ENCODE data around the gene TM4SF4. TPM values are rescaled to one million over a fixed set of nuclear protein-coding genes. Genes with fewer than 3 reads are reported as not detected.
"Not testable (repeated sequence)": the region's sequence is repeated elsewhere in the genome, so short reads cannot be mapped to it uniquely, and the experiment has no call there.

Gene TM4SF4
- total RNA-seq, 1 experiment from 2014 or later, result 2.7 TPM

DNA sequence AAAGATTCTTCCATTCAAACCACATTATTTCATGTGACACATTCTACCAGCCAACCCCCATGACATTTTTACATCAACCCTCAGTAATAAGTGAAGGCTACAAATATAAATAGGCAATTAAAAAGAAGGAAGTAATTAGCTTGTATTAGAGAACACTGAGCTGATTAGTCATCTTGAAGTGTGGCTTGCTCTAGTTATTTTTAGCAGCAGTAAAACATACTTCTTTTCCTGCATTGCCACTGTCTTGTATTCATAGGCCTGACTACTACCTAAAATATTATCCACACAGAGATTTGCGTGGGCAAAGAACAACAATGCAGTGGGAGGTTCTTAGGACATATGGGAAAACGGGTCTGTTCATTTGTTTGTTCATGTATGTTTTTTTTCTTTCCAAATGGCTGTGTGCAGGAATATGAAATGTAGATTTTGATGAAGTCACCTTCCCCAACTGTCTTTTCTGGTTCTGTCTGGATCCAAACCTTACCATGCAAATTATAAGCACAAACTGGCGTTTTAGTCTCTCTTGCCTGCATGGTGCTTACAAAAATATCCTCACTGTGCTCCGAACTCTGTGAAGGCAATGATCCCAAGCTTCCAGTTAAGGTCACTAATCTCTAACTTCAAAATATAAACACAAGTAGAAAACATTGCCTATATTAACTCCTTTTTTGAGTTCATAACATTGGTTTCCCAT, 31.5 kb upstream of the TM4SF4 start:
- Mint-ChIP-seq H3K4me1 (ENCODE audit: low read depth, unreplicated experiment) (peaks cover 8% of the 10 kb centered on the region), H3K4me3 (ENCODE audit: unreplicated experiment) (no peak overlapping the region), H3K27ac (ENCODE audit: unreplicated experiment) (no peak overlapping the region), H3K36me3 (ENCODE audit: insufficient read depth, unreplicated experiment) (no peaks in the 10 kb centered on the region), H3K27me3 (ENCODE audit: insufficient read depth, unreplicated experiment) (no peaks in the 10 kb centered on the region), H3K9me3 (ENCODE audit: unreplicated experiment) (no peaks in the 10 kb centered on the region)
- POLR2A ChIA-PET, result no interaction called here
- no TSS peak for BruUV-seq (replicated peaks)
- TF ChIP-seq CTCF (IDR thresholded peaks at IDR 0.05; ENCODE audit: insufficient read depth in 1 of 2, low read depth in 1 of 2, low read length in 1 of 2, severe bottlenecking in 1 of 2, unreplicated experiment in 1 of 2), result no peak
- no peaks in the 10 kb centered on the region for H3K36me3 ChIP-seq (ENCODE audit: control insufficient read depth, insufficient read depth, low read length)
- no peak overlapping the region for H3K4me3 ChIP-seq (ENCODE audit: low read depth, low read length)
- DNase-seq, result no peak
- CTCF ChIA-PET, result no interaction called here
- intact Hi-C loops (cut with micrococcal nuclease; ENCODE audit: unreplicated experiment), result no loop called here
- H3K9me3 ChIP-seq, result no peaks in the 10 kb centered on the region
- peaks cover 11% of the 10 kb centered on the region; the same call in 1 of the 2 replicates for H3K4me1 ChIP-seq
- no peaks in the 10 kb centered on the region for H3K27me3 ChIP-seq (replicated peaks; ENCODE audit: control insufficient read depth, insufficient read depth, low read length)

GRCh38 chr3:149443545-149443912, 31.0 kb upstream of the TM4SF4 start:
- CTCF ChIA-PET, result no interaction called here
- H3K27ac Mint-ChIP-seq (ENCODE audit: unreplicated experiment), result no peak overlapping the region

GRCh38 chr3:149444867-149445266, 29.6 kb upstream of the TM4SF4 start:
- H3K4me3 ChIP-seq (ENCODE audit: low read depth, low read length); H3K36me3 Mint-ChIP-seq (ENCODE audit: insufficient read depth, unreplicated experiment); H3K36me3 ChIP-seq (ENCODE audit: control insufficient read depth, insufficient read depth, low read length); CTCF ChIA-PET; H3K27me3 Mint-ChIP-seq (ENCODE audit: insufficient read depth, unreplicated experiment); H3K4me3 Mint-ChIP-seq (ENCODE audit: unreplicated experiment); DNase-seq; H3K27ac Mint-ChIP-seq (ENCODE audit: unreplicated experiment); intact Hi-C loops (cut with micrococcal nuclease; ENCODE audit: unreplicated experiment); BruUV-seq (replicated peaks); H3K9me3 ChIP-seq; H3K27me3 ChIP-seq (replicated peaks; ENCODE audit: control insufficient read depth, insufficient read depth, low read length); H3K9me3 Mint-ChIP-seq (ENCODE audit: unreplicated experiment); POLR2A ChIA-PET: not testable (repeated sequence)
- peaks cover 11% of the 10 kb centered on the region; the same call in 1 of the 2 replicates for H3K4me1 ChIP-seq
- H3K4me1 Mint-ChIP-seq (ENCODE audit: low read depth, unreplicated experiment), result peaks cover 11% of the 10 kb centered on the region

More at GRCh38 chr3:149443545-149443912, 31.0 kb upstream of the TM4SF4 start:
- POLR2A ChIA-PET, result no interaction called here
- Histone ChIP-seq H3K4me3 (ENCODE audit: low read depth, low read length) (no peak overlapping the region), H3K27me3 (replicated peaks; ENCODE audit: control insufficient read depth, insufficient read depth, low read length) (no peaks in the 10 kb centered on the region), H3K36me3 (ENCODE audit: control insufficient read depth, insufficient read depth, low read length) (no peaks in the 10 kb centered on the region), H3K9me3 (no peaks in the 10 kb centered on the region), H3K4me1 (peaks cover 11% of the 10 kb centered on the region; the same call in 1 of the 2 replicates)
- Mint-ChIP-seq H3K4me3 (ENCODE audit: unreplicated experiment) (no peak overlapping the region), H3K9me3 (ENCODE audit: unreplicated experiment) (no peaks in the 10 kb centered on the region), H3K27me3 (ENCODE audit: insufficient read depth, unreplicated experiment) (no peaks in the 10 kb centered on the region), H3K36me3 (ENCODE audit: insufficient read depth, unreplicated experiment) (no peaks in the 10 kb centered on the region), H3K4me1 (ENCODE audit: low read depth, unreplicated experiment) (peaks cover 8% of the 10 kb centered on the region)
- no peak for DNase-seq
- TF ChIP-seq CTCF (IDR thresholded peaks at IDR 0.05; ENCODE audit: insufficient read depth in 1 of 2, low read depth in 1 of 2, low read length in 1 of 2, severe bottlenecking in 1 of 2, unreplicated experiment in 1 of 2), result no peak
- intact Hi-C loops (cut with micrococcal nuclease; ENCODE audit: unreplicated experiment), result no loop called here
- no TSS peak for BruUV-seq (replicated peaks)

Measured in Caco-2 (cell line).